Tibial nerve (tissue), 4 donors: ENCODE data around the gene ALK. TPM values are rescaled to one million over a fixed set of nuclear protein-coding genes. Genes with fewer than 3 reads are reported as not detected.
"Not testable (repeated sequence)": the region's sequence is repeated elsewhere in the genome, so short reads cannot be mapped to it uniquely, and the experiment has no call there.

ENCODE experiments used
- DNase-seq, 2 donors: peaks; one replicate each; pipeline ENCODE4 v3.0.0-alpha.2; 2019; ENCODE audit warnings: low spot score in 2 of 2
- H3K27ac ChIP-seq, 4 donors: fragments of 200-600 bp; sonication (generic) in 3 of 4; one replicate each; pipeline ENCODE4 v1.5.1; 2017 to 2019; ENCODE audit warnings: mild to moderate bottlenecking in 1 of 4
- H3K27me3 ChIP-seq, 2 donors: fragments of 200-600 bp; sonication (generic) in 1 of 2; one replicate each; pipeline versions ENCODE4 v1.5.1 to v1.6.0; 2017 to 2019
- H3K36me3 ChIP-seq, 3 donors: fragments of 200-600 bp; sonication (generic); one replicate each; pipeline ENCODE4 v1.5.1; 2018 to 2019
- H3K4me1 ChIP-seq, 4 donors: fragments of 200-600 bp; sonication (generic) in 3 of 4; one replicate each; pipeline ENCODE4 v1.5.1; 2017 to 2019
- H3K4me3 ChIP-seq, 4 donors: fragments of 200-600 bp; sonication (generic) in 3 of 4; one replicate each; pipeline ENCODE4 v1.5.1; 2017 to 2019; ENCODE audit warnings: mild to moderate bottlenecking in 1 of 4, moderate library complexity in 1 of 4
- H3K9me3 ChIP-seq, 4 donors: fragments of 200-600 bp; sonication (generic) in 3 of 4; one replicate each; pipeline ENCODE4 v1.5.1; 2017 to 2019
- CTCF ChIP-seq, 5 experiments: fragments of 200-600 bp in 3 of 5; fragments of 450-650 bp in 2 of 5; sonication (generic) in 3 of 5; IDR thresholded peaks; one replicate each; pipeline ENCODE4 v1.5.1; 2016 to 2019; ENCODE audit warnings: antibody characterized with exemption in 5 of 5, mild to moderate bottlenecking in 3 of 5, moderate library complexity in 2 of 5
- EP300 ChIP-seq, 2 donors: sonication (generic); formaldehyde crosslinking; IDR thresholded peaks; one replicate each; pipeline ENCODE4 v1.6.1; 2017; ENCODE audit warnings: antibody characterized with exemption in 2 of 2, mild to moderate bottlenecking in 1 of 2
- POLR2A ChIP-seq, 2 donors: fragments of 450-650 bp; IDR thresholded peaks; one replicate each; pipeline ENCODE4 v1.6.1; 2017; ENCODE audit warnings: antibody characterized with exemption in 2 of 2, mild to moderate bottlenecking in 2 of 2, moderate library complexity in 2 of 2
- whole genome bisulfite sequencing, 2 donors: methylation state at CpG; one replicate each; pipeline ENCODE4 v1.1.5; 2018; 5-methylcytosine and 5-hydroxymethylcytosine counted together
- total RNA-seq, 4 donors: library from RNA; depleted of rRNA; stranded (reverse); fragments of >200 nt; gene quantifications; one replicate each; pipeline ENCODE4 v1.1.0, GENCODE V29; 2016

The ALK gene
- total RNA-seq, 4 donors from 2014 or later, result 0.39 to 4.8 (median 0.66) TPM

GRCh38 chr2:29751390-29751789, 170.0 kb downstream of the ALK start:
- TF ChIP-seq POLR2A (IDR thresholded peaks at IDR 0.05) (no peak), EP300 (IDR thresholded peaks at IDR 0.05) (no peak), CTCF (IDR thresholded peaks at IDR 0.05) (no peak)
- Histone ChIP-seq H3K4me3 (no peak overlapping the region), H3K4me1 (peaks cover 0 to 6% (median 0%) of the 10 kb centered on the region in 4 donors), H3K36me3 (no peaks in the 10 kb centered on the region), H3K9me3 (no peaks in the 10 kb centered on the region), H3K27ac (no peak overlapping the region), H3K27me3 (no peaks in the 10 kb centered on the region)
- whole genome bisulfite sequencing, 2 donors, result 86 to 96% methylated on average over 6 of the region's 6 CpGs
- DNase-seq, result no peak

- not testable (repeated sequence) for H3K4me1 ChIP-seq, H3K27ac ChIP-seq, H3K9me3 ChIP-seq, H3K36me3 ChIP-seq, H3K27me3 ChIP-seq, H3K4me3 ChIP-seq, DNase-seq
- WGBS, 2 donors, result 95 to 96% methylated on average over 3 of the region's 3 CpGs
Observed at GRCh38 chr2:29750463-29750862, 170.9 kb downstream of the ALK start.

- H3K27me3 ChIP-seq, result no peaks in the 10 kb centered on the region
- WGBS, 2 donors, result 80 to 81% methylated on average over 5 of the region's 5 CpGs
Observed at GRCh38 chr2:29749843-29750242, 171.5 kb downstream of the ALK start.

GRCh38 chr2:29749041-29749440, 172.3 kb downstream of the ALK start:
- H3K27me3 ChIP-seq, result no peaks in the 10 kb centered on the region
- no peak for TF ChIP-seq POLR2A (IDR thresholded peaks at IDR 0.05)
- TF ChIP-seq EP300 (IDR thresholded peaks at IDR 0.05), result no peak
- TF ChIP-seq CTCF (IDR thresholded peaks at IDR 0.05), result no peak
- no peak for DNase-seq
- no peak overlapping the region for H3K4me3 ChIP-seq
- H3K27ac ChIP-seq, result no peak overlapping the region
- H3K9me3 ChIP-seq, result no peaks in the 10 kb centered on the region
- H3K36me3 ChIP-seq, result no peaks in the 10 kb centered on the region
- 93 to 100% methylated on average over 1 of the region's 1 CpG for WGBS, 2 donors
- peaks cover 0 to 4% (median 0%) of the 10 kb centered on the region in 4 donors for H3K4me1 ChIP-seq

More at GRCh38 chr2:29749843-29750242, 171.5 kb downstream of the ALK start:
- Histone ChIP-seq H3K27ac (no peak overlapping the region), H3K4me3 (no peak overlapping the region), H3K4me1 (peaks cover 0 to 6% (median 0%) of the 10 kb centered on the region in 4 donors), H3K9me3 (no peaks in the 10 kb centered on the region), H3K36me3 (no peaks in the 10 kb centered on the region)
- TF ChIP-seq EP300 (IDR thresholded peaks at IDR 0.05) (no peak), POLR2A (IDR thresholded peaks at IDR 0.05) (no peak), CTCF (IDR thresholded peaks at IDR 0.05) (no peak)
- DNase-seq, result no peak

GRCh38 chr2:29747786-29748470, 173.5 kb downstream of the ALK start:
- DNase-seq, result no peak
- Histone ChIP-seq H3K4me1 (no peaks in the 10 kb centered on the region), H3K4me3 (no peak overlapping the region), H3K36me3 (no peaks in the 10 kb centered on the region), H3K27ac (no peak overlapping the region), H3K27me3 (no peaks in the 10 kb centered on the region), H3K9me3 (no peaks in the 10 kb centered on the region)
- TF ChIP-seq POLR2A (IDR thresholded peaks at IDR 0.05) (no peak), EP300 (IDR thresholded peaks at IDR 0.05) (no peak), CTCF (IDR thresholded peaks at IDR 0.05) (no peak)
- 70 to 84% methylated on average over 3 of the region's 3 CpGs for WGBS, 2 donors
